Middle frontal gyrus (tissue), 1 donor: ENCODE measurements around the gene SP3.

Experiments
- DNase-seq: peaks from one replicate; pipeline ENCODE4 v3.0.0-alpha.2; 2015; ENCODE audit warnings: low spot score; ENCODE audit errors: extremely low spot score

Gene SP3

GRCh38 chr2:173943738-173944137 is 21.4 kb downstream of the SP3 start:
- DNase-seq, result no peak

- no peak for DNase-seq
Observed at GRCh38 chr2:173942861-173943523, 22.2 kb downstream of the SP3 start.

GRCh38 chr2:173941567-173941966 is 23.6 kb downstream of the SP3 start:
- no peak for DNase-seq

- no peak for DNase-seq
Observed at GRCh38 chr2:173940208-173941020, 24.8 kb downstream of the SP3 start.

- no peak for DNase-seq
Observed at GRCh38 chr2:173938700-173939384, 26.3 kb downstream of the SP3 start.

- no peak for DNase-seq
Observed at GRCh38 chr2:173935305-173935704, 29.9 kb downstream of the SP3 start.

GRCh38 chr2:173934895-173935294 is 30.3 kb downstream of the SP3 start:
- no peak for DNase-seq

GRCh38 chr2:173931751-173932150 is 33.4 kb downstream of the SP3 start:
- no peak for DNase-seq

- DNase-seq, result no peak
Observed at GRCh38 chr2:173929441-173929840, 35.7 kb downstream of the SP3 start.

GRCh38 chr2:173926875-173927274 is 38.3 kb downstream of the SP3 start:
- DNase-seq, result no peak

- no peak for DNase-seq
Observed at GRCh38 chr2:173924285-173924684, 40.9 kb downstream of the SP3 start.

GRCh38 chr2:173922760-173923159 is 42.4 kb downstream of the SP3 start:
- DNase-seq, result no peak

- DNase-seq, result no peak
Observed at GRCh38 chr2:173922068-173922467, 43.1 kb downstream of the SP3 start.

- DNase-seq, result no peak
Observed at GRCh38 chr2:173914055-173914927, 50.9 kb downstream of the SP3 start.

GRCh38 chr2:173909846-173910245 is 55.3 kb downstream of the SP3 start:
- DNase-seq, result no peak

- no peak for DNase-seq
Observed at GRCh38 chr2:173906626-173907025, 58.5 kb downstream of the SP3 start.

- DNase-seq, result no peak
Observed at GRCh38 chr2:173903601-173904394, 61.4 kb downstream of the SP3 start.

- no peak for DNase-seq
Observed at GRCh38 chr2:173898996-173899395, 66.2 kb downstream of the SP3 start.

- no peak for DNase-seq
Observed at GRCh38 chr2:173898178-173898668, 67.0 kb downstream of the SP3 start.

- no peak for DNase-seq
Observed at GRCh38 chr2:173896755-173897154, 68.4 kb downstream of the SP3 start.
